KBM-7 (cell line): ENCODE measurements around the gene ZNF764.
"Not testable (repeated sequence)": the region's sequence is repeated elsewhere in the genome, so short reads cannot be mapped to it uniquely, and the experiment has no call there.

Experiments used
- DNase-seq: peaks from one replicate; pipeline ENCODE4 v3.0.0-alpha.2; 2015
- in situ Hi-C: fragments of 300-500 bp; cut with MboI; formaldehyde crosslinking; loops from 2 replicates; pipeline ENCODE4 v1.14.3; 2020; ENCODE audit warnings: low sequenced_read_pairs, low pct_unique_long_range_greater_than_20kb, mixed read lengths

Gene ZNF764

GRCh38 chr16:30557957-30558788 is at the start of gene ZNF764:
Gene ZNF764, minus strand, starts transcription at chr16:30558374. Its CDS starts 192 bp downstream, at chr16:30558182.
- in situ Hi-C loops: no loop called here
- DNase-seq: peak; percentile 97

- no peak for DNase-seq
- in situ Hi-C loops: no loop called here
Observed at GRCh38 chr16:30606004-30606403, 47.8 kb upstream of the ZNF764 start.

- no peak for DNase-seq
- in situ Hi-C loops: no loop called here
Observed at GRCh38 chr16:30605158-30605557, 47.0 kb upstream of the ZNF764 start.

GRCh38 chr16:30604316-30604947 is 46.3 kb upstream of the ZNF764 start:
- in situ Hi-C loops: no loop called here
- no peak for DNase-seq

GRCh38 chr16:30603945-30604315 is 45.8 kb upstream of the ZNF764 start:
- no peak for DNase-seq
- in situ Hi-C loops: no loop called here

- no peak for DNase-seq
- in situ Hi-C loops: no loop called here
Observed at GRCh38 chr16:30602616-30603277, 44.6 kb upstream of the ZNF764 start.

- in situ Hi-C loops: no loop called here
- peak; percentile 43 for DNase-seq
Observed at GRCh38 chr16:30601966-30602365, 43.8 kb upstream of the ZNF764 start.

- in situ Hi-C loops: no loop called here
Observed at GRCh38 chr16:30600929-30601328, 42.8 kb upstream of the ZNF764 start.

GRCh38 chr16:30600215-30600614 is 42.0 kb upstream of the ZNF764 start:
- no peak for DNase-seq
- in situ Hi-C loops: no loop called here

More at GRCh38 chr16:30600929-30601328, 42.8 kb upstream of the ZNF764 start:
- no peak for DNase-seq

GRCh38 chr16:30592871-30593270 is 34.7 kb upstream of the ZNF764 start:
- in situ Hi-C loops: no loop called here
- no peak for DNase-seq

- in situ Hi-C loops, DNase-seq: not testable (repeated sequence)
Observed at GRCh38 chr16:30590869-30591268, 32.7 kb upstream of the ZNF764 start.

GRCh38 chr16:30589582-30589981 is 31.4 kb upstream of the ZNF764 start:
- DNase-seq, in situ Hi-C loops: not testable (repeated sequence)

GRCh38 chr16:30588651-30589050 is 30.5 kb upstream of the ZNF764 start:
- DNase-seq: no peak
- in situ Hi-C loops: no loop called here

GRCh38 chr16:30585400-30586191 is 27.4 kb upstream of the ZNF764 start, which contains the start of gene ZNF785:
Gene ZNF785, minus strand, starts transcription at chr16:30585697. Its CDS starts 86 bp downstream, at chr16:30585611.
- no peak for DNase-seq
- in situ Hi-C loops: no loop called here

- DNase-seq: no peak
- in situ Hi-C loops: no loop called here
Observed at GRCh38 chr16:30585022-30585399, 26.8 kb upstream of the ZNF764 start.

- in situ Hi-C loops: no loop called here
- no peak for DNase-seq
Observed at GRCh38 chr16:30582611-30583340, 24.6 kb upstream of the ZNF764 start.

GRCh38 chr16:30581457-30581856 is 23.3 kb upstream of the ZNF764 start:
- DNase-seq: no peak
- in situ Hi-C loops: no loop called here

GRCh38 chr16:30574678-30575077 is 16.5 kb upstream of the ZNF764 start:
- in situ Hi-C loops: no loop called here
- no peak for DNase-seq
